CD4-positive, alpha-beta T cell treated with Interleukin-15 for 4 hours (primary cell): ENCODE data around the gene ERP44.

ENCODE experiments used
- DNase-seq: peaks from one replicate; pipeline ENCODE4 v3.0.0-alpha.2; 2020; ENCODE audit warnings: low spot score

The ERP44 gene

DNA sequence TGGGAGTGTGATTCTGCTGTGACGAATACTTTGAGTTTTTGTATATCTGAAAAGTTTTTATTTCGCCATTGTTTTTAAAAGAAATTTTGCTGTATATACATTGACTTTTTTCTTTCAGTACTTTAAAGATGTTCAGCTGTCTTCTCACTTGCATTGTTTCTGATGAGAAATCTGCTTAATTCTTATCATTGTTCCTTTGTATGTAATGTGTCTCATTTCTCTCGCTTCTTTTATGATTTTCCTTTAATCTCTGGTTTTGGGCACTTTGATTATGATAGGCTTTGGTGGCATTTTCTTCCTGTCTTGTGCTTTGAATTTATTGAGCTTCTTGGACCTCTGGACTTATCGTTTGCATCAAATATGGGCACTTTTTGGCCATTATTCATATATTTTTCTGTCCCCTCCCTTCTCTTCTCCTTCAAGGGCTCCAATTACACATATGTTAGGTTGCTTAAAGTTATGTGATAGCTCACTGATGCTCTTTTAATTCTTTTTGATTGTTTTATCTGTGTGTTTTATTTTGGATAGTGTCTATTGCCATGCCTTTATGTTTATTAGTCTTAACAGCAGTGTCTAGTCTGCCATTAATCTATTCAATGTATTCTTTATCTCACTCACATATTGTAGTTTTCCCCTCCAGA lies 161.7 kb downstream of the ERP44 start:
- DNase-seq: no peak

DNA sequence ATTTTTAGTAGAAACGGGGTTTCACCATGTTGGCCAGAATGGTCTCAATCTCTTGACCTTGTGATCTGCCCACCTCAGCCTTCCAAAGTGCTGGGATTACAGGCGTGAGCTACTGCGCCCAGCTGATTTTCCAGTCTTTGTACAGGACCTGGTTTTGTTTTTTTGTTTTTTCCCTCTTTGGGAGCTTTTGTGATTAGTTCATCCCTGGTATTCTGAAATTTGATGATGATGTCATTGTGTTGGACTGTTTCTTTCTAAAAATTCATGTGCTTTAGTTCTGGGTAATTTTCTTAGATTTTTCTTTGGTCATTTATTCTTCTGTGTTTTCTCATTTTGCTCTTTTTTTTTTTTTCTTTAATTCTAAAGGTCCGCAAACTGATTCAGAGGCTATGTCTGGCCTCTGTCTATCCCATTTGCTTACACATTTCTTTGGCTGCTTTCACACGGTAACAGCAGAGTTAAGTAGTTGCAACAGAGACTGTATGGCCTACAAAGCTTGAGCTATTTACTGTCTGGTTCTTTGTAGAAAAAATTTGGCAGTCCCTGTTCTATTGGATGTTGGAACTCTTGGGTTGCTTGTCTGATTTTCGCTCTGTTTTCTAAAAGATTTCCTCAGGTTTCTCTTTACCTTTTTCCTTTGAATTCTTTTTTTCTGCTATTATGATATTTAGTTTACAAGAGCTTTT lies 167.5 kb downstream of the ERP44 start:
- DNase-seq: no peak

DNA sequence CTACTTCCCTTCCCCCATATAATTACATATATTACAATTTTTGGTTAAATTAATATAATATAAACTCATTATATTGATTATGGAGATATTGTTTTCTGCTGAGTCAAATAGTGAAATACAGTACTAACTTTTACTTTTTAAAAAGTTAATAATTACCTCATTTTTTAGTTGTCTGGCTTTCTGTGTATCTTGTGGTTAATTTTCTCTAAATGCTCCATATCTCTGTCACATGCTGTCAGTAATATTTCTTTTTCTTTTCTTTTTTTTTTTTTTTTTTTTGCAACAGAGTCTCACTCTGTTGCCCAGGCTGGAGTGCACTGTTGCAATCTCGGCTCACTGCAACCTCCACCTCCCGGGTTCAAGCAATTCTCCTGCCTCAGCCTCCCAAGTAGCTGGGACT lies 169.1 kb downstream of the ERP44 start:
- DNase-seq: no peak
